Hepatocyte (in vitro differentiated cells): Measurements from ENCODE around the gene TMEM143.

Experiments used
- CTCF ChIP-seq: fragments of 200-600 bp; sonication (generic); IDR thresholded peaks from 2 replicates; pipeline ENCODE4 v1.5.1; 2016; ENCODE audit warnings: antibody characterized with exemption, mild to moderate bottlenecking; ENCODE audit not compliant: poor library complexity
- EZH2phosphoT487 ChIP-seq: fragments of 200-600 bp; sonication (generic); IDR thresholded peaks from one replicate; pipeline ENCODE4 v1.6.1; 2018; ENCODE audit warnings: antibody characterized with exemption, mild to moderate bottlenecking, low read depth, moderate library complexity; ENCODE audit not compliant: unreplicated experiment, severe bottlenecking

GRCh38 chr19:48391100-48392005 is 27.6 kb upstream of the TMEM143 start, which contains the start of gene KDELR1:
- TF ChIP-seq EZH2phosphoT487 = no peak
- TF ChIP-seq CTCF = peak; percentile 86
